HG03457 (cell line): ENCODE measurements around the gene ZMYM4.
A peak's percentile ranks its signal among the peaks of the same experiment; 100 is the strongest.
"Not testable (repeated sequence)": the region's sequence is repeated elsewhere in the genome, so short reads cannot be mapped to it uniquely, and the experiment has no call there.

Experiments used
- ATAC-seq: cut with Tn5 transposase; IDR thresholded peaks from one replicate; pipeline ENCODE4 v1.9.1; 2021; ENCODE audit warnings: moderate number of reproducible peaks; ENCODE audit not compliant: unreplicated experiment

Gene ZMYM4

GRCh38 chr1:35268282-35269200, at the start of gene ZMYM4:
TSS of gene ZMYM4 (plus strand) at chr1:35268709. CDS start at chr1:35269047, 338 bp downstream.
- ATAC-seq, result peak; percentile 74

GRCh38 chr1:35220976-35221375, 47.5 kb upstream of the ZMYM4 start:
- ATAC-seq, result no peak

GRCh38 chr1:35222322-35223083, 46.0 kb upstream of the ZMYM4 start:
- ATAC-seq, result no peak

GRCh38 chr1:35223084-35223630, 45.4 kb upstream of the ZMYM4 start:
- no peak for ATAC-seq

- no peak for ATAC-seq
Observed at GRCh38 chr1:35226546-35226945, 42.0 kb upstream of the ZMYM4 start.

GRCh38 chr1:35229587-35230360, 38.7 kb upstream of the ZMYM4 start:
- no peak for ATAC-seq

- no peak for ATAC-seq
Observed at GRCh38 chr1:35231287-35231686, 37.2 kb upstream of the ZMYM4 start.

GRCh38 chr1:35236772-35237171, 31.7 kb upstream of the ZMYM4 start:
- ATAC-seq, result not testable (repeated sequence)

GRCh38 chr1:35243691-35244090, 24.8 kb upstream of the ZMYM4 start:
- ATAC-seq, result no peak

GRCh38 chr1:35247256-35247655, 21.3 kb upstream of the ZMYM4 start:
- no peak for ATAC-seq

GRCh38 chr1:35253941-35254340, 14.6 kb upstream of the ZMYM4 start:
- no peak for ATAC-seq

GRCh38 chr1:35255276-35255675, 13.2 kb upstream of the ZMYM4 start:
- ATAC-seq, result no peak

GRCh38 chr1:35259561-35259960, 8.9 kb upstream of the ZMYM4 start:
- ATAC-seq, result no peak

GRCh38 chr1:35261412-35262120, 6.9 kb upstream of the ZMYM4 start:
- no peak for ATAC-seq

GRCh38 chr1:35264035-35264434, 4.5 kb upstream of the ZMYM4 start:
- no peak for ATAC-seq

- ATAC-seq, result no peak
Observed at GRCh38 chr1:35264871-35265270, 3.6 kb upstream of the ZMYM4 start.

GRCh38 chr1:35266306-35266705, 2.2 kb upstream of the ZMYM4 start:
- ATAC-seq, result no peak

GRCh38 chr1:35269201-35269988, 886 bp downstream of the ZMYM4 start:
- ATAC-seq, result no peak

- ATAC-seq, result no peak
Observed at GRCh38 chr1:35269989-35270289, 1.4 kb downstream of the ZMYM4 start.

GRCh38 chr1:35270836-35271235, 2.3 kb downstream of the ZMYM4 start:
- ATAC-seq, result no peak
